A549 treated with GW870086 at 1 μM for 4 hours (cell line): Measurements from ENCODE around the gene SMYD5. TPM values are rescaled to one million over a fixed set of nuclear protein-coding genes. Genes with fewer than 3 reads are reported as not detected.

Experiments used
- total RNA-seq: library from RNA; stranded (reverse); fragments of 200-300 nt; extraction: Qiagen RNA extraction; gene quantifications from 5 replicates; pipeline ENCODE4 v1.2.3, GENCODE V29; 2022; ENCODE audit warnings: low read depth

The SMYD5 gene
- 51.4 to 55.4 TPM (median 53.6 TPM) in 5 replicates for total RNA-seq

DNA sequence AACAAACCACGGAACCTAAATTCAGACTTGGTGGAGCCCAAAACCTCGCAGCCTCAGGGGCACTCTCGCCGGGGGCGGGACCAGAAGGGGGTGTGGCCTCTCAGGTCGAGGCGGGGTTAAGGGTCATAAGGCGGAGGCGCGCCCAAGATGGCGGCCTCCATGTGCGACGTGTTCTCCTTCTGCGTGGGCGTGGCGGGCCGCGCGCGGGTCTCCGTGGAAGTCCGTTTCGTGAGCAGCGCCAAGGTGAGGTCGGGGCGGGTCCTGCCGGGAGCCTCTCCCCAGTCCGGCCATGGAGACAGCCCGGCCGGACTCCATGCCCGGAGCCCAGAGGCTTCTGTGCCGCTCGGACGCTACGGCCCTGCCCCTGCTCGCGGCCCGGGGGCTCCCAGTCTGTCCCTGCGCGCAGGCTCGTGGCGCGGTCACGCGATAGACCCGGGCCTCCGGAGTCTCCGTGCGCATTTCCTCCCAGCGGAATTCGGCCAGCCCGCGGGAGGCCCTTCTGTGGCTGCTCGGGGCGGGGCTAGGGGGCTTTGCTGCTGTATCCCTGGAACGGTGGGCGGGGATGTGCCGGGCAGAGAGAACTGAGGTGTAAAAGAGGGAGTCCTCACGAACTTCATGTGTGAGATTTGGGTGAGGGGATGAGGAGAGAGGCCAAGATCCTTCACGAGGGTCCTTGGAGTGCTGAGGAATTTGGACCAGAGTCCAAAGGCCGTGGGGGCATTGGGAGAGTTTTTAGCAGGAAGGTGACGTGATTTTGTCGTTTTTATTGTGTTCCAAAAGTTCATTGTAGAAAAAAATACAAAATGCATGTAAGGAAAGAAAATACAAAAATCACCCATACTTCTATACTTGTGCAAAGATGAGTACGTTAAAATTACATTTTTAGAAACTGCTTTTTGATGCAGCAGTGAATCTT, at the start of gene SMYD5:
SMYD5 (plus strand) TSS at position 126 of the 916 bp plus-strand sequence; CDS start at position 148, 22 bp downstream.

DNA sequence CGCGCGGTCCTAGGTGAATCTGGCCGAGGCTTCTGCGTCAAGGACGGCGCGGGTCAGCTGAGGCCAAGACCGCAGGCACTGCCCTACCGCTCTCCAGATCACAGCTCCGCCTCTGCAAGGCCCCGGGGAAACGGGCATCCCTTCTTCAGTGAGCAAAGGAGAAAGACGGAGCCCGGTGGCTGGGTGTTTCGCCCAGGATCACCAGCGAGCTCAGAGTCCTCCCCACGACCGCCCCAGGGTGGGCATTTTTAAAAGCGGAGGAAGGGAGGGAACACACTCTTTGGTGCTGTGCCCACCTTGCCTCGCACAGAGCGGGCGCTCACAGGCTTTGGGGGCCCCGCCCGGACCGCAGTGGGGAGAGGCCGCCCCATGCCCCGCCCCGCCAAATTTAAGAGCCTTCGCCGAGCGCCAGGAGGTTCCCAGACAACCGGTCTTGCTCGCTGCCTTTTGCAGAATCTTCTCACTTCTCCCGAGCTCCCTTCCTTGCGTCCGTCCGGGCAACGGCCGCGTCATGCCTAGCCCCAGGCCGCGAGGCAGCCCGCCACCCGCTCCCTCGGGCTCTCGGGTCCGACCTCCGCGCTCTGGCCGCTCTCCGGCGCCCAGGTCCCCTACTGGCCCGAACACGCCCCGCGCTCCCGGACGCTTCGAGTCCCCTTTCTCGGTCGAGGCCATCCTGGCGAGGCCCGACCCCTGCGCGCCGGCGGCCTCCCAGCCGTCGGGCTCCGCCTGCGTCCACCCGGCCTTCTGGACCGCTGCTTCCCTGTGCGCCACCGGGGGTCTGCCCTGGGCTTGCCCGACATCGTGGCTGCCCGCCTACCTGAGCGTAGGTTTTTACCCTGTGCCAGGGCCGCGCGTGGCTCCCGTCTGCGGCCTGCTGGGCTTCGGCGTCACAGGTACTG, 11.6 kb upstream of the SMYD5 start, which contains the start of gene NOTO:
NOTO (plus strand) TSS at position 419 of the 899 bp plus-strand sequence; CDS start at position 512, 93 bp downstream.

GRCh38 chr2:73233154-73233931, 19.3 kb downstream of the SMYD5 start, which contains the start of gene PRADC1:
TSS of gene PRADC1 (minus strand) at chr2:73233239. CDS start at chr2:73233160, 79 bp downstream.

GRCh38 chr2:73233932-73234832, 20.1 kb downstream of the SMYD5 start, which contains the start of gene CCT7:
TSS of gene CCT7 (plus strand) at chr2:73234308. CDS start at chr2:73234379, 71 bp downstream.

Other genes with a start within 250 kb of the SMYD5 start
- gene SFXN5, start 142.5 kb upstream of the SMYD5 start, total RNA-seq, result 10.9 to 15.5 TPM (median 13.1 TPM) in 5 replicates
- 32.5 to 35.9 TPM (median 34.1 TPM) in 5 replicates for gene RAB11FIP5, start 101.3 kb upstream of the SMYD5 start, total RNA-seq
- gene NOTO, start 11.7 kb upstream of the SMYD5 start, total RNA-seq, result not detected in 5 replicates
- 18.0 to 25.6 TPM (median 23.6 TPM) in 5 replicates for gene PRADC1, start 19.0 kb downstream of the SMYD5 start, total RNA-seq
- 544 to 868 TPM (median 595 TPM) in 5 replicates for gene CCT7, start 20.1 kb downstream of the SMYD5 start, total RNA-seq
- gene FBXO41, start 70.2 kb downstream of the SMYD5 start, total RNA-seq, result 3.5 to 5.6 TPM (median 5.1 TPM) in 5 replicates
- gene EGR4, start 79.3 kb downstream of the SMYD5 start, total RNA-seq, result 0.09 to 0.42 TPM (median 0.24 TPM) in 4 of 5 replicates, not detected in the other
- 7.8 to 10.3 TPM (median 8.0 TPM) in 5 replicates for gene ALMS1, start 171.6 kb downstream of the SMYD5 start, total RNA-seq